Fibroblast of lung (primary cell): ENCODE results near the gene RASIP1.

Experiments used
- EZH2 ChIP-seq: IDR thresholded peaks from 2 replicates; pipeline ENCODE4 v1.5.1; 2012; ENCODE audit warnings: low read length, control low read depth, mild to moderate bottlenecking; ENCODE audit errors: missing control alignments
- TF ChIP-seq, protein P1 (sequence below), 2 donors: IDR thresholded peaks in 1 of 2; conservative IDR thresholded peaks in 1 of 2; 1 replicate in 1 of 2; 2 replicates in 1 of 2; pipeline ENCODE4 v1.5.1; 2011 to 2012; ENCODE audit warnings: low read length in 2 of 2, control low read depth in 1 of 2, inconsistent platforms in 1 of 2, low read depth in 1 of 2, mild to moderate bottlenecking in 1 of 2

DNA sequence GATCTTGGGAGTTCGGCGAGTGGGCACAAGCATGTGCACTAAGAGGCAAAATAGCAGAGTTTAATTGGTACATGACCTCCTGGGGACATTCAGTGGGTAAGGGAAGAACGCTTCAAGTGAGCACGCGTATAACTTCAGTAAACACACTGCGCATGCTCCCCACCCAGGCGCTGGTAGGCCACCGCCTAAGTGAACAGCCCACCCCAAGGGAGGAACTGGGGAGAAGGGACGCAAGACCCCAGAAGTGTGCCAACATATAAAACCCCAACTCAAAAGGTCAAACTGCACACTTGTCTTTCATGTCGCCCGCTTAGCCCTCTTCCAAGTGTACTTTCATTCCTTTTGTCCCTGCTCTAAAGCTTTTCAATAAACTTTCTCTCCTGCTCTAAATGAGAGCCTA lies 57.1 kb downstream of the RASIP1 start:
- TF ChIP-seq, protein P1, sequence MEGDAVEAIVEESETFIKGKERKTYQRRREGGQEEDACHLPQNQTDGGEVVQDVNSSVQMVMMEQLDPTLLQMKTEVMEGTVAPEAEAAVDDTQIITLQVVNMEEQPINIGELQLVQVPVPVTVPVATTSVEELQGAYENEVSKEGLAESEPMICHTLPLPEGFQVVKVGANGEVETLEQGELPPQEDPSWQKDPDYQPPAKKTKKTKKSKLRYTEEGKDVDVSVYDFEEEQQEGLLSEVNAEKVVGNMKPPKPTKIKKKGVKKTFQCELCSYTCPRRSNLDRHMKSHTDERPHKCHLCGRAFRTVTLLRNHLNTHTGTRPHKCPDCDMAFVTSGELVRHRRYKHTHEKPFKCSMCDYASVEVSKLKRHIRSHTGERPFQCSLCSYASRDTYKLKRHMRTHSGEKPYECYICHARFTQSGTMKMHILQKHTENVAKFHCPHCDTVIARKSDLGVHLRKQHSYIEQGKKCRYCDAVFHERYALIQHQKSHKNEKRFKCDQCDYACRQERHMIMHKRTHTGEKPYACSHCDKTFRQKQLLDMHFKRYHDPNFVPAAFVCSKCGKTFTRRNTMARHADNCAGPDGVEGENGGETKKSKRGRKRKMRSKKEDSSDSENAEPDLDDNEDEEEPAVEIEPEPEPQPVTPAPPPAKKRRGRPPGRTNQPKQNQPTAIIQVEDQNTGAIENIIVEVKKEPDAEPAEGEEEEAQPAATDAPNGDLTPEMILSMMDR (conservative IDR thresholded peaks at IDR 0.05 in 1 of 2, IDR thresholded peaks at IDR 0.05 in 1 of 2; ENCODE audit: low read depth in 1 of 2, low read length in 2 of 2) = no peak
- TF ChIP-seq EZH2 = no peak
